Left cardiac atrium (tissue), 4 donors: ENCODE data around the gene SETD7. TPM values are rescaled to one million over a fixed set of nuclear protein-coding genes. Genes with fewer than 3 reads are reported as not detected.
A peak's percentile ranks its signal among the peaks of the same experiment; 100 is the strongest.

Experiments
- ATAC-seq, 2 donors: fragments of 200-7000 bp; cut with Tn5 transposase; one replicate each; pipeline ENCODE4 v1.9.1; 2020; ENCODE audit warnings: mild to moderate bottlenecking in 2 of 2, moderate library complexity in 2 of 2
- DNase-seq: peaks from one replicate; pipeline ENCODE4 v3.0.0-alpha.2; 2020
- intact Hi-C, 2 donors: fragments of 100-400 bp; cut with DNase I; formaldehyde crosslinking; loops; one replicate each; pipeline versions ENCODE4 v1.14.1 to v1.15.1; 2022 to 2023
- total RNA-seq, 2 donors: library from RNA; stranded (reverse); fragmentation: NEBNext Ultra II Directional; extraction: Animal tissue kit (Norgen Biotek cat#: 25700); gene quantifications; one replicate each; pipeline ENCODE4 v1.2.1, GENCODE V29; 2021
- donor health status: DM: no; HTN: yes; CAD: no.
- donor health status: DM: no; HTN: yes; CAD: no; lungs with severe emphysema.
- donor health status: DM: yes; HTN: yes; CAD: no.
- donor health status: Dilated cardiomyopathy.

Gene SETD7
- total RNA-seq, 2 donors from 2014 or later: 51.6 to 52.1 TPM

DNA sequence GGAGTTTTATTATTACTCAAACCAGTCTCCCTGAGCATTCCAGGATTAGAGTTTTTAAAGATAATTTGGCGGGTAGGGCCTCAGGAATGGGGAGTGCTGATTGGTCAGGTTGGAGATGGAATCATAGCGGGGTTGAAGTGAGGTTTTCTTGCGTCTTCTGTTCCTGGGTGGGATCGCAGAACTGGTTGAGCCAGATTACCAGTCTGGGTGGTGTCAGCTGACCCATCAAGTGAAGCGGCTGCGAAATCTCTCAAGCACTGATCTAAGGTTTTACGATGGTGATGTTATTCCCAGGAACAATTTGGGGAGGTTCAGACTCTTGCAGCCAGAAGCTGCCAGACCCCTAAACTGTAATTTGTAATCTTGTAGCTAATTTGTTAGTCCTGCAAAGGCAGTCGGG is 25.1 kb upstream of the SETD7 start:
- DNase-seq: no peak
- intact Hi-C loops: no loop called here
- ATAC-seq: no peak

DNA sequence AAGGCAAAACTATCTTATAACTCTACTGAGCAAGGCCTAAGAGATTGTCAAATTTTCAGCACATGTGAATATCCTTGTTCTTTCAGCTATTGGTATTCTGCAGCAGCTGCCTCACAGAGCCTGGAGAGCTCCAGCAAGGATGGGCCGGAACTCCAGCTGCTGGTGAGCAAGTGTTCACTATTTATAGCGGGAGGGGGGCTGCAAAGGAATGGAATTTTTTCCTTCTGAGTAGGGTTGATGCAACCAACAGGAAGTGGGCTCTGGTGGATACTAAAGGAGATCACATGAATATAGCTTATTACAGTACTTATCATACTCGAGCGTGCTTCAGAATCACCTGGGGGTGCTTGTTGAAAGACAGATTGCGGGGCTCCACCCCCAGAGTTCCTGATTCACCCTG is 20.2 kb upstream of the SETD7 start:
- DNase-seq: no peak
- intact Hi-C loops: no loop called here
- ATAC-seq: no peak

GRCh38 chr4:139575072-139575471 is 19.1 kb upstream of the SETD7 start:
- no peak for DNase-seq
- intact Hi-C loops: no loop called here
- ATAC-seq: no peak

DNA sequence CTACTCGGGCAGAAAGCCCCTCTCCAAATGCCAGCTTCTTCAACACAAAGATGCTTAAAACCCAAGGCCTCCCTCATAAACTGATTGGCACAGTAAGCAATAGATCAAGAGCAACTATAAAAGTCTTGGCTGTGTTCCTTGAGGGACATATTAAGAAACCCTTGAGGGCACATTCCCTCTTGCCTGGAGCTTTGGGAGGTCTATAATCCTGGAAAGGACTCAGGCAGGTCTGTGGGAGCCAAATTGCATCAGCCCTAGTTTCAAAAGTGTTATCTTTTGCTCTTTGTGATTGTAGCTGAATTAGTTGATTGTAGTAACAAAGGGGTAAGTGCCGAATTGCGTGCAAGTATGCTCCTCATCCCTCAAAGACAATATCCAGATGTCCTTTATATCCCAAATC is 18.6 kb upstream of the SETD7 start:
- DNase-seq: no peak

DNA sequence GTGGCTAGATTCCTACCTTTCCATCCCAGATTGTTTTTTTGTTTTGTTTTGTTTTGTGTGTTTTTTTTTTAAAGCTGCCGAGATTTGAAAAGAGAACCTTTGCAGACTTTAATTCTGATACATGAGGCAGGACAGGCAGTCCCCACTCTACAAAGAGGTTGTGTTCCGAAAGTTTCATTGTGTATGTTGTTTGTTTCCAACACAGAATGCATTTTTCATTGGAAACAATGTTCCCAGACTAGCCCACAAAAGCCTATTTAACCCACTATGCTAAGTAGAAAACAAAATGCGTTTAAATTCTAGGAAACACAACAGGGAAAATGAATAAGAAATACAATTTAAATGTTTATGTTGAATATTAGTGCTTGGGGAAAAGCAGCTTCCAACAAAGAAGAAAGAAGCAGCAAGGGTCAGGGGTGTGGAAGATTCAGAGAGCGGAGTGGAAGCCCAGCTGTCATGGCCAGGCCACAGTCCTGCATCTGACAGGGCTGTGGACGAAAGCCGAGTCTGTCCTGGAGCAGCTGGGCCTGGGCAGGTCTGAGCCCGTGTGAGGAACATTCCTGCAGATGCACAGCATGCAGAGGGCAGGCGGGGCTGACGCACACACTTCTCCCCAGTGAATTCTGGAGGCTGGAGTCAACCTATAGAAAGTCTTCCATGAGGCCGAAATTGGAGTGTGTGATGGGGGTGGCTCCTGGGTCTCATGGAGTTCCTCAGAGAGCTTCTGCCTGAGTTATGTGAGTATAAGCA is 12.4 kb upstream of the SETD7 start:
- intact Hi-C loops: no loop called here
- DNase-seq (no peak), ATAC-seq (no peak)

More for the DNA sequence above, 18.6 kb upstream of the SETD7 start:
- no peak for ATAC-seq
- intact Hi-C loops: no loop called here

GRCh38 chr4:139567159-139567870 is 11.3 kb upstream of the SETD7 start:
- ATAC-seq (no peak), DNase-seq (no peak)
- intact Hi-C loops: no loop called here

DNA sequence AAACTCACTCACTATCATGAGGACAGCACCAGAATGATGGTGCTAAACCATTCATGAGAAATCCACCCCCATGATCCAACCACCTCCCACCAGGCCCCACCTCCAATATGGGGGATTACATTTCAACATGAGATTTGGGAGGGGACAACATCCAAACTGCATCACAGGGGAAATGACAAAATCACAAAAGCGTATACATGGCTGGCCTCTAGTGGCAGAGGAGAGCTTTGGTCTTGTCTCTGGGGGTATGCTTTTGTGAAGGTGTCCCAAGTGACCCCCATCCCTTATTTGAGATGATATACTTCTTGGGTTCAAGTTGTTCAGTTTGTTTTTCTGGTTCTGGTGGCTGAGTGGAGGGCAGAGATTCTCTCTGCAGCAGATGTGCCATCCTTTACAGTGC is 8.5 kb upstream of the SETD7 start:
- ATAC-seq: no peak
- DNase-seq: no peak
- intact Hi-C loops: no loop called here

- intact Hi-C loops: no loop called here
- DNase-seq (no peak), ATAC-seq (no peak)
These were observed 7.5 kb upstream of the SETD7 start for GRCh38 chr4:139563515-139563914.

- ATAC-seq (no peak), DNase-seq (no peak)
- intact Hi-C loops: no loop called here
These were observed 6.8 kb upstream of the SETD7 start for GRCh38 chr4:139562839-139563238.

- ATAC-seq (no peak), DNase-seq (no peak)
- intact Hi-C loops: no loop called here
These were observed 6.2 kb upstream of the SETD7 start for GRCh38 chr4:139562067-139562684.

GRCh38 chr4:139560406-139561104 is 4.5 kb upstream of the SETD7 start:
- DNase-seq (no peak), ATAC-seq (no peak)
- intact Hi-C loops: no loop called here

DNA sequence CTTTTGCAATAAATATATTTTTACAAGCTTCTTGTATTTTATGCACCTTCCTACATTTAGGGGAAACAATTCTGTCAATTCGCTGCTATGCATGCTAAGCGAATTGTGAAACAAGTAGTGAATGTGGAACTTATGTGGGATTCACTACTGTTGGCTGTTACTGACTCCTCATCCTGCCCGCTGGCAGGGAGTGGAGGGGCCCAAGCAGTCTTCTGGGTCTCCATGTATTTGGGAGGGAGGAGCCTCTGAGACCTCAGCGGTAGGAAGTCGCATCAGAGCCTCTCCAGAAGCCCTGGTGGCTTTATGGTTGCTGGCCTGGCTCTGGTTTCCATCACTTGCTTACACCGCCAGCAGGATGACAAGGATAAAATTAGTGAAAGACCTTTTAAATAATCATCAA is 3.7 kb upstream of the SETD7 start:
- ATAC-seq (no peak), DNase-seq (no peak)
- intact Hi-C loops: no loop called here

DNA sequence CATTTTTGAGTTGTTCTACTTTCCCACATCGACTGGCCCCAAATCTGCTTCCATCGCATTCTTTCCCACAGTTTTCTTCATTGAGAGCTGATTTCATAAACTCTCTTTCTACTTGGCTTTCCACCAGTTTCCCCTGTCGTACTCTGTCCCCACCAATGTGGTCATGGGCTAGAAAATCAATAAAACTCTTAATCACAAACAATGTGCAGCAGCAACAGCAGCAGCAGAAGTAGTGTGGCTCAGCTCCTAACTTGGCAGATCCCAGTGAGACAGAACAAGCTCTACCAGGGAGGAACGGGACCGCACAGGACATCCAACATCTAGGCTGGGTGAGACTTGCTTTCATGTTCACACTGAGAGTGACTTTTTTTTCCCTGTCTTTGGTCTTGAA is 3.1 kb upstream of the SETD7 start:
- DNase-seq (no peak), ATAC-seq (no peak)
- intact Hi-C loops: no loop called here

- intact Hi-C loops: no loop called here
These were observed 2.4 kb upstream of the SETD7 start for GRCh38 chr4:139558235-139559088.

GRCh38 chr4:139557556-139558110 is 1.6 kb upstream of the SETD7 start:
- DNase-seq (no peak), ATAC-seq (no peak)
- intact Hi-C loops: no loop called here

More at GRCh38 chr4:139558235-139559088, 2.4 kb upstream of the SETD7 start:
- no peak for ATAC-seq
- no peak for DNase-seq

DNA sequence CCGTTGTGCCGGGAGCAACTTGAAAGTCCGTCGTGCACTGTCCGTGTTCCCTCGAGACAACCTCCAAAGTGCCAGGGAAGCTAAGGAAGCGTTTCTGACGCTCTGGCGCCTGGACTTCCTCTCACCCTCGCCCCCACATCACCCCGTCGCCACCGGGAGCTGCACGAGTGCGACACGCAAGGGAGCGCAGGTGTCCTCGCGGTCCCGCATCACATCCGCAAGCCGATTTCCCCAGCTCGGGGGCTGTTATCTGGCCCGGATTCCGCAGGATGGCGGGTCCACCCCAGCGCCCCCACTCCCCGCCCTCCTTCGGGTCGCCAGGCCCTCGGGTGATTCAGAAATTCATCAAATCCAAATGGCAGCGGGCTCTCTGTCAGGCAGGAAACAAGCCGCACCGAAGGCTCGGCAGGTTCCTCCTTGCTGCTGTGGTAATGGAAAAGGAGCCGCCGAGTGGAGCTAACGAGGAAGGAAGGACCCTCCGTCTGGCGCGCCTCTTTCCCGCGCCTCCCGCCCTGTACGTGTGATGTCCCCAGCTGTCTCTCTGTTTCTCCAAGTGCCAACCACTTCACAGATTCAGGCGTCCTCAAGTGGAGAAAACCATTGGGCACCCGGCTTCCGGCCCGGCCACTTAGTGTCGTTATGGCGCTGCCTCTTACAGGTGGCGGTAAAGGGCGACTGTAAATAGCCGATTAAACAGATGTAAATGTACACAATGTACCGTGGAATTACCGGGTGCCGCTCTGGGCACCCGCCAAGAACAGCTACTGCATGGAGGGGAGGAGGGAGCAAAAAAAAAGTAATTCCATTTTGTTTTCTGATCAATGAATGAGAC is 921 bp upstream of the SETD7 start:
- ATAC-seq (peak; percentile 5 to 18), DNase-seq (peak; percentile 60)
- intact Hi-C loops: no loop called here

- DNase-seq: peak; percentile 71
- intact Hi-C loops: no loop called here
- ATAC-seq: peak; percentile 50 to 57
These were observed 331 bp downstream of the SETD7 start for GRCh38 chr4:139555705-139556070.
